ENCODE results near the gene DOK7. TPM values are rescaled to one million over a fixed set of nuclear protein-coding genes. Genes with fewer than 3 reads are reported as not detected.

DOK7 gene
- total and polyA plus RNA-seq, 9 donors, result 0.19 to 33.4 (median 2.2) TPM; not detected in 3

- intact Hi-C loops (cut with DNase I), result no loop called here
- peak in 1 of 5 donors; percentile 17 for DNase-seq
These were observed 26.1 kb upstream of the DOK7 start for GRCh38 chr4:3436798-3437581.

GRCh38 chr4:3437582-3437936 lies 25.5 kb upstream of the DOK7 start:
- H3K27me3 ChIP-seq, result no peaks in the 10 kb centered on the region
- H3K36me3 ChIP-seq, result no peaks in the 10 kb centered on the region
- no peak overlapping the region for H3K27ac ChIP-seq
- peak in 1 of 5 donors; percentile 21 for DNase-seq
- WGBS, 3 donors, result 86 to 93% (median 87%) methylated on average over 9 of the region's 9 CpGs
- intact Hi-C loops (cut with DNase I), result no loop called here
- no peak overlapping the region for H3K4me3 ChIP-seq
- peaks cover 3% of the 10 kb centered on the region for H3K4me1 ChIP-seq (ENCODE audit: insufficient read depth)
- no peaks in the 10 kb centered on the region for H3K9me3 ChIP-seq
- TF ChIP-seq EP300 (IDR thresholded peaks at IDR 0.05), result no peak
- no peak for TF ChIP-seq CTCF (IDR thresholded peaks at IDR 0.05)
- TF ChIP-seq POLR2A (IDR thresholded peaks at IDR 0.05), result no peak

More at GRCh38 chr4:3436798-3437581, 26.1 kb upstream of the DOK7 start:
- H3K4me1 ChIP-seq (ENCODE audit: insufficient read depth), result peaks cover 3% of the 10 kb centered on the region
- 85 to 87% (median 87%) methylated on average over 19 of the region's 19 CpGs for WGBS, 3 donors
- no peak for TF ChIP-seq CTCF (IDR thresholded peaks at IDR 0.05)
- TF ChIP-seq POLR2A (IDR thresholded peaks at IDR 0.05), result no peak
- no peak for TF ChIP-seq EP300 (IDR thresholded peaks at IDR 0.05)
- no peaks in the 10 kb centered on the region for H3K9me3 ChIP-seq
- no peak overlapping the region for H3K27ac ChIP-seq
- H3K36me3 ChIP-seq, result no peaks in the 10 kb centered on the region
- H3K4me3 ChIP-seq, result no peak overlapping the region
- no peaks in the 10 kb centered on the region for H3K27me3 ChIP-seq

GRCh38 chr4:3437998-3438846 lies 24.9 kb upstream of the DOK7 start:
- Histone ChIP-seq H3K27ac (no peak overlapping the region), H3K9me3 (no peaks in the 10 kb centered on the region), H3K36me3 (no peaks in the 10 kb centered on the region), H3K4me3 (no peak overlapping the region), H3K27me3 (no peaks in the 10 kb centered on the region), H3K4me1 (ENCODE audit: insufficient read depth) (peaks cover 3% of the 10 kb centered on the region)
- WGBS, 3 donors, result 63 to 72% (median 65%) methylated on average over 24 to 28 of the region's 28 CpGs
- intact Hi-C loops (cut with DNase I), result no loop called here
- no peak for TF ChIP-seq POLR2A (IDR thresholded peaks at IDR 0.05)
- no peak for TF ChIP-seq CTCF (IDR thresholded peaks at IDR 0.05)
- TF ChIP-seq EP300 (IDR thresholded peaks at IDR 0.05), result no peak
- peak in 2 of 5 donors; percentile 33 to 43 for DNase-seq

GRCh38 chr4:3438847-3439180 lies 24.3 kb upstream of the DOK7 start:
- Histone ChIP-seq H3K27me3 (no peaks in the 10 kb centered on the region), H3K27ac (no peak overlapping the region), H3K36me3 (no peaks in the 10 kb centered on the region), H3K4me3 (no peak overlapping the region), H3K4me1 (ENCODE audit: insufficient read depth) (peaks cover 3% of the 10 kb centered on the region), H3K9me3 (no peaks in the 10 kb centered on the region)
- peak in 1 of 5 donors; percentile 25 for DNase-seq
- 64 to 79% (median 66%) methylated on average over 7 to 10 of the region's 10 CpGs for WGBS, 3 donors
- intact Hi-C loops (cut with DNase I), result no loop called here
- TF ChIP-seq CTCF (IDR thresholded peaks at IDR 0.05), result no peak
- no peak for TF ChIP-seq POLR2A (IDR thresholded peaks at IDR 0.05)
- no peak for TF ChIP-seq EP300 (IDR thresholded peaks at IDR 0.05)
